ENCODE measurements around the gene MUC16. TPM values are rescaled to one million over a fixed set of nuclear protein-coding genes. Genes with fewer than 3 reads are reported as not detected.

The MUC16 gene
- polyA plus RNA-seq, 1 donor, result 0.78 TPM

- Histone ChIP-seq H3K9me3 (ENCODE audit: control insufficient read depth, low read depth, low read length) (no peaks in the 10 kb centered on the region), H3K36me3 (ENCODE audit: control insufficient read depth, insufficient read depth, low read length) (no peaks in the 10 kb centered on the region), H3K4me1 (ENCODE audit: control insufficient read depth, insufficient read depth, low read length) (no peaks in the 10 kb centered on the region), H3K4me3 (ENCODE audit: low read length) (no peak overlapping the region), H3K27ac (ENCODE audit: low read length) (no peak overlapping the region), H3K27me3 (ENCODE audit: control insufficient read depth, insufficient read depth, low read length) (no peaks in the 10 kb centered on the region)
- WGBS (ENCODE audit: insufficient coverage, low lambda C conversion rate), result no CpG with 5 or more reads among the region's 10 CpGs
- no peak for DNase-seq
These were observed 778 bp downstream of the MUC16 start for GRCh38 chr19:9009431-9009830.

DNA sequence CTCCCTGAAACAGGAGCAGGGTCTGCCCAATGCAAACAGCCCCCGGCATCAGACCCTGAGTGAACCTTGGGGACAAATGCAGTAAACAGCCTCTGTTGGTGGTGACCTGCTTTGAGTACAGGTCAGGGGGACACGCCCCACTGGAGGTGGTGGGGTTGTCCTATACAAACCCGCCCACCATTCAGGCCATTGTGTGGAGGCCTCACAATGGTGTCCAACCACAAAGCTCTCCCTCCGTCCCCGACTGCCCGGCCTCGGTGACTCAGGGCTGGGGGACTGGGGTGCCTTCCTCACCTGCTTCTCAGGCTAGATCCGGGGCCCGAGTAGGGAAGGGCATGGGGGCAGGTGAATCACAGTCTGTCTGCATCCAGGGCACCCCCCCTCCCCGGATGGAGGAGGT lies 1.5 kb downstream of the MUC16 start:
- Histone ChIP-seq H3K4me1 (ENCODE audit: control insufficient read depth, insufficient read depth, low read length) (no peaks in the 10 kb centered on the region), H3K9me3 (ENCODE audit: control insufficient read depth, low read depth, low read length) (no peaks in the 10 kb centered on the region), H3K27me3 (ENCODE audit: control insufficient read depth, insufficient read depth, low read length) (no peaks in the 10 kb centered on the region), H3K27ac (ENCODE audit: low read length) (no peak overlapping the region), H3K4me3 (ENCODE audit: low read length) (no peak overlapping the region), H3K36me3 (ENCODE audit: control insufficient read depth, insufficient read depth, low read length) (no peaks in the 10 kb centered on the region)
- WGBS (ENCODE audit: insufficient coverage, low lambda C conversion rate), result no CpG with 5 or more reads among the region's 10 CpGs
- no peak for DNase-seq

- Histone ChIP-seq H3K27me3 (ENCODE audit: control insufficient read depth, insufficient read depth, low read length) (no peaks in the 10 kb centered on the region), H3K27ac (ENCODE audit: low read length) (no peak overlapping the region), H3K4me3 (ENCODE audit: low read length) (no peak overlapping the region), H3K9me3 (ENCODE audit: control insufficient read depth, low read depth, low read length) (no peaks in the 10 kb centered on the region), H3K36me3 (ENCODE audit: control insufficient read depth, insufficient read depth, low read length) (no peaks in the 10 kb centered on the region), H3K4me1 (ENCODE audit: control insufficient read depth, insufficient read depth, low read length) (no peaks in the 10 kb centered on the region)
- no peak for DNase-seq
- WGBS (ENCODE audit: insufficient coverage, low lambda C conversion rate), result no CpG with 5 or more reads among the region's 5 CpGs
These were observed 9.3 kb downstream of the MUC16 start for GRCh38 chr19:9000933-9001332.

- H3K36me3 ChIP-seq (ENCODE audit: control insufficient read depth, insufficient read depth, low read length), result no peaks in the 10 kb centered on the region
- no peaks in the 10 kb centered on the region for H3K27me3 ChIP-seq (ENCODE audit: control insufficient read depth, insufficient read depth, low read length)
- no peaks in the 10 kb centered on the region for H3K4me1 ChIP-seq (ENCODE audit: control insufficient read depth, insufficient read depth, low read length)
- H3K27ac ChIP-seq (ENCODE audit: low read length), result no peak overlapping the region
- no peaks in the 10 kb centered on the region for H3K9me3 ChIP-seq (ENCODE audit: control insufficient read depth, low read depth, low read length)
- H3K4me3 ChIP-seq (ENCODE audit: low read length), result no peak overlapping the region
- WGBS (ENCODE audit: insufficient coverage, low lambda C conversion rate), result no CpG with 5 or more reads among the region's 10 CpGs
- DNase-seq, result no peak
These were observed 22.0 kb downstream of the MUC16 start for GRCh38 chr19:8988204-8988603.

DNA sequence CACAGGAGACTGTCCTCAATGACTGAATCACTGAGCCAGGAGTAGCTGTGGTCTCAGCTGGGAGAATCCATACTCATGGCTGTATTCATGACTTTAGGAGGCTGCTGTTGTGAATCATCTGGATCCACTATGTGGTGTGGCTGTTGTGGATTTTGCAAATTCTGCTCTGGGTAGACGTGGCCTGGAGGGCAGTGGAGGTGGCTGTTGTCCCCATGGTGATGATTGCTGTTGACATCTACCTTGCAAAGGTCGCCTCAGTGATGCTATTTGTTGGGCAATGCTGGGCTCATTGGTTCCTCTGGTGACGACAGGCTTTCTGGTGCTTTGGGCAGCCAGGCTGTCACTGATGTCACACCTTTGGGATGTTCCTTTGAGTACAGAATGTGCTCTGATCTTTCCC lies 23.9 kb downstream of the MUC16 start:
- no peak overlapping the region for H3K27ac ChIP-seq (ENCODE audit: low read length)
- no peak overlapping the region for H3K4me3 ChIP-seq (ENCODE audit: low read length)
- H3K4me1 ChIP-seq (ENCODE audit: control insufficient read depth, insufficient read depth, low read length), result no peaks in the 10 kb centered on the region
- H3K27me3 ChIP-seq (ENCODE audit: control insufficient read depth, insufficient read depth, low read length), result no peaks in the 10 kb centered on the region
- no peak for DNase-seq
- no peaks in the 10 kb centered on the region for H3K9me3 ChIP-seq (ENCODE audit: control insufficient read depth, low read depth, low read length)
- H3K36me3 ChIP-seq (ENCODE audit: control insufficient read depth, insufficient read depth, low read length), result no peaks in the 10 kb centered on the region
- WGBS (ENCODE audit: insufficient coverage, low lambda C conversion rate), result no CpG with 5 or more reads among the region's 3 CpGs

- no peaks in the 10 kb centered on the region for H3K36me3 ChIP-seq (ENCODE audit: control insufficient read depth, insufficient read depth, low read length)
- H3K9me3 ChIP-seq (ENCODE audit: control insufficient read depth, low read depth, low read length), result no peaks in the 10 kb centered on the region
- no CpG with 5 or more reads among the region's 5 CpGs for WGBS (ENCODE audit: insufficient coverage, low lambda C conversion rate)
- no peaks in the 10 kb centered on the region for H3K27me3 ChIP-seq (ENCODE audit: control insufficient read depth, insufficient read depth, low read length)
- no peak overlapping the region for H3K4me3 ChIP-seq (ENCODE audit: low read length)
- H3K4me1 ChIP-seq (ENCODE audit: control insufficient read depth, insufficient read depth, low read length), result no peaks in the 10 kb centered on the region
- no peak overlapping the region for H3K27ac ChIP-seq (ENCODE audit: low read length)
- DNase-seq, result no peak
These were observed 36.6 kb downstream of the MUC16 start for GRCh38 chr19:8973501-8974091.

DNA sequence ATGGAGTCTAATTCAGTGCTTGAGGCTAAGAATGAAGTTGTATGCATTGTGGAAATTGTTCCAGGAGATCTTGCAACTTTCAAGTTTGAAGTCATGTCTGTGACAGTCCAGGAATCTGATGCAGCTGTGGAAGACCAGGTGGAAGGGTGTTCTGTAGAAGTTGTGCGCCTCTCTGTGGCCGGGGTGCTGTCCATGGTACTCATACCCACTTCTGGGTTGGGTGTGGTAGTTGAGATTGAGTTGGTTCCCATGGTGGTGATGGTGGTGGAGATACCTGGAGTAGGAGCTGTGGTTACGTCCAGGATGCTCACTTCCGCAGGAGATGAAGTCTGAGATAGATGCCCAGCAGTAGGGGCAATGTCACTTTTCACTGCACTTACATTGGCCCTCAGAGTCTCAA lies 44.3 kb downstream of the MUC16 start:
- Histone ChIP-seq H3K4me3 (ENCODE audit: low read length) (no peak overlapping the region), H3K27ac (ENCODE audit: low read length) (no peak overlapping the region), H3K9me3 (ENCODE audit: control insufficient read depth, low read depth, low read length) (no peaks in the 10 kb centered on the region), H3K4me1 (ENCODE audit: control insufficient read depth, insufficient read depth, low read length) (no peaks in the 10 kb centered on the region), H3K36me3 (ENCODE audit: control insufficient read depth, insufficient read depth, low read length) (no peaks in the 10 kb centered on the region), H3K27me3 (ENCODE audit: control insufficient read depth, insufficient read depth, low read length) (no peaks in the 10 kb centered on the region)
- no peak for DNase-seq
- no CpG with 5 or more reads among the region's 4 CpGs for WGBS (ENCODE audit: insufficient coverage, low lambda C conversion rate)

Other genes with a start within 250 kb of the MUC16 start
- 31.7 TPM for gene ZNF558, start 178.1 kb downstream of the MUC16 start, polyA plus RNA-seq
- not detected for gene MBD3L1, start 178.0 kb downstream of the MUC16 start, polyA plus RNA-seq
- not detected for gene OR1M1, start 76.7 kb upstream of the MUC16 start, polyA plus RNA-seq
- gene OR7G2, start 97.1 kb upstream of the MUC16 start, polyA plus RNA-seq, result not detected
- gene OR7G1, start 105.4 kb upstream of the MUC16 start, polyA plus RNA-seq, result not detected
- not detected for gene OR7G3, start 116.5 kb upstream of the MUC16 start, polyA plus RNA-seq
- gene ZNF317, start 130.0 kb upstream of the MUC16 start, polyA plus RNA-seq, result 34.3 TPM
- 0.03 TPM for gene OR7D2, start 168.6 kb upstream of the MUC16 start, polyA plus RNA-seq
- gene OR7D4, start 209.2 kb upstream of the MUC16 start, polyA plus RNA-seq, result not detected
- not detected for gene OR7E24, start 240.5 kb upstream of the MUC16 start, polyA plus RNA-seq

All from large intestine (tissue), 3 donors.